ENCODE results near the gene WSCD2.

Gene WSCD2

DNA sequence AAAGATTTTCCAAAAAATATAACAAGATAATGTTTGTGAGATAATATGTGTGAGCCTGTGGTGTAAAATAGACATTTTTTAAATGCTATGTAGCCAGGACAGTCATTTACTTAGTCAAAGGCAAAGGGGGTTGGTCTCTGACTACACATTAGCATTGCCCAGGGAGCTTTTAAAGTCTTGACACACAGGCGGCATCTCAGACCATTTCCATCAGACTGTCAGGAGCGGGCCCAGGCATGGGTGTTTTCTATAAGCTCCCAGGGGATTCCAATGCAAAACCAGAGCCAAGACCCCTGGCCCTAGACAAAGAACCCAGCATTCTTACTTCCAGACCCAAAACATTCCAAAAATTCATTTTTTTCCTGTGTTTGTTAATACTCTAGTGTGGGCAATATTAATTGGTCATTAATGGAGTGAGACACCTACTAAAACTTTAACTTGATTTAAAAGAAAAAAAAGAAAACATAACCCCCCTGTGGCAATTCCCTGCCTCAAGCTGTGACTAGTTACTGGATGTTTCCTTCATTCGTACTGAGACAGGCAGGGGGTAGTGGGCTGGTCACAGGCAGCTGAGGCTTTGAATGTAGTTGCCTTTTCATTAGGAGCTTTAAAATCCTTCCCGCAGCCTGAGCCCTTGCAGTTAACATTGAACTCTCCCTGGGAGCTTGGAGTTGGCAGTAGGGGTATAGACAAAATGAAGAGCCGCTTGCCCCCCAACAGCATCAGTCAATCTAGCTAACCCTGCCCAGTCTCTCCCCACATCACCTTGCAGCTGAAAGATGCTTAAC is 106.3 kb downstream of the WSCD2 start:
- DNase-seq (ENCODE audit: low spot score): no peak

DNA sequence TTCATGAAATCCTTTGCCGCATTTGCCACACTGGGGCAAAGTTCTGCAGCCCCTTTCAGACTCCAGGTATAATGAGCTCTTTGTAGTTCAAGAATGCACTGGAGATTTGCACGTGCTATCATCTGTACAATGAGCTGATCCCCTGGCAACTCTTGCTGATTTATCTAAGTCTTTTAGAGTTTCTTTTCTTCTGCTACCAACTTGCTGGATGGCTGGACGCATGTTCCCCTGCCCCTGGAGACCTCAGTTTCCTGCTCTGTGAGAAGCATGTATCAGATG is 106.8 kb downstream of the WSCD2 start:
- no peak for DNase-seq (ENCODE audit: low spot score)

DNA sequence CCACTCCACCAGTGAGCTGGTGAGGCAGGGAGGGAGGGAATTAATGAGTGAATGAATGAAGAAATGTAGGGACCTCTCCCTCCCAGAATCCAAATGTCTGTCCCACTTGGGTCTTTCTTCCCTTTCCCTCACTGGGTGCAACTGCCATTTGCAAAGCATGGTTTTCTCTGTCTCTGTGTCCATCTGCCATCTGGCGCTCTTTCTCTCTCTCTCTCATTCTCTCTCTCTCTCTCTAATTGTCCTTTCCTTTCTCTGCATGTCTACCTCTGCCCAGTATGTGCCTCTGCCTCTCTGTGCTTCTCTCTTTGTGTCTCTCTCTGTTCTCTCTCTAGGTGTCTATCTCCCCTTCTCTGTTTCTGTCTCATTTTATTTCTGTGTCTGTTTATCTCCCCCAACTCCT is 107.3 kb downstream of the WSCD2 start:
- DNase-seq (ENCODE audit: low spot score): no peak

DNA sequence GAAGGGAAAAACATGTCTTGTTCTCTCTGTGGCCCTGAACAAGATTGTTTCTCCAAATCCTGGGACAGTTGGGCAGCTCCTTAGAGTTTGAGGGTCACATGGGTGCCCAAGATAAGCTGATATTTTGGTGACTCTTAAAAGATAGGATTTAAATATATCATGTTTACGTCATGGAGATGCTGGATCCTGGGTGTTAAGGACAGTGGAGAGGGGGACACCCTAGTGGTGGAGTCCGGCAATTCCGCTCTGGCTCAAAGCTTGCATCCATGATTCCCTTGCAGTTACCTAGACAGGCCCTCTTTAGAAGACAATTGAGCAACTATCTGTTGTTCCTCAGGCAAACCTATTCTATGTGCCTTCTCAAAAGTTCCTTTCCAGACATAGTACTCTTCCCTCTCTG is 108.2 kb downstream of the WSCD2 start:
- DNase-seq (ENCODE audit: low spot score): no peak

DNA sequence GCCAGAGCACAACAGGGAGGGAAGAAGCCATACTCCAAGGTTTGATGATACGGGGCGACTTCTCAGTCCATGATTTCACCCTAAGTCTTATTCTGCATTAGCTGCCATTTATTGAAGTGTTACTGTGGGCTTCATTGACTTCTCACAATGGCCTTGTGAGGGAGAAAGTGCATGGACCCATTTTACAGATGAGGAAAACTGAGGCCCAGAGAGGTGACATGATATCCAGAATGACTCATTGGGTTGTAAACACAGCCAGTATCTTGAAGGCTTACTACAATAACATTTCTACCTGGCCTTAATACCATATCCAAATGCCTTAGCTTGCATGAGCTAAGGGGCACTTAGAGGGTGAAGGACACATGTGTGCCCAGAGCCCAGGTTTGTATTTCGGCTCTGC is 109.4 kb downstream of the WSCD2 start:
- DNase-seq (ENCODE audit: low spot score): no peak

DNA sequence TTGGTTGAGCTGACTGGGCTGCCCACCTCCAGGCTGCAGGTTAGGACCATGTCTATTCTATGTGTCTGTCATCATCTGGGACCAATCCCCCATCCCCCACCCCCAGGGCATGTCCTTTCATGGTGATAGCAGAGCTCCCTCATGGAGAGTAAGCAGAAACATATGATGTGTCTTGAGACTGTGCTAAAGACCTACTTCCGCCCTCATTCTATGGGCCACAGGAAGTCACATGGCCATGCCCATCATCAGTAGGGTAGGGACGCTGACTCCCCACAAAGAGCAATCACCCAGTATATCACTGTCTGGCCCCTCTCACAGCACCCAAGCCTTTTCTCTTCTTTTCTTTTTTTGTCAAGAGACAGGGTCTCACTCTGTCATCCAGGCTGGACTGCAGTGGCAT is 110.3 kb downstream of the WSCD2 start:
- no peak for DNase-seq (ENCODE audit: low spot score)

DNA sequence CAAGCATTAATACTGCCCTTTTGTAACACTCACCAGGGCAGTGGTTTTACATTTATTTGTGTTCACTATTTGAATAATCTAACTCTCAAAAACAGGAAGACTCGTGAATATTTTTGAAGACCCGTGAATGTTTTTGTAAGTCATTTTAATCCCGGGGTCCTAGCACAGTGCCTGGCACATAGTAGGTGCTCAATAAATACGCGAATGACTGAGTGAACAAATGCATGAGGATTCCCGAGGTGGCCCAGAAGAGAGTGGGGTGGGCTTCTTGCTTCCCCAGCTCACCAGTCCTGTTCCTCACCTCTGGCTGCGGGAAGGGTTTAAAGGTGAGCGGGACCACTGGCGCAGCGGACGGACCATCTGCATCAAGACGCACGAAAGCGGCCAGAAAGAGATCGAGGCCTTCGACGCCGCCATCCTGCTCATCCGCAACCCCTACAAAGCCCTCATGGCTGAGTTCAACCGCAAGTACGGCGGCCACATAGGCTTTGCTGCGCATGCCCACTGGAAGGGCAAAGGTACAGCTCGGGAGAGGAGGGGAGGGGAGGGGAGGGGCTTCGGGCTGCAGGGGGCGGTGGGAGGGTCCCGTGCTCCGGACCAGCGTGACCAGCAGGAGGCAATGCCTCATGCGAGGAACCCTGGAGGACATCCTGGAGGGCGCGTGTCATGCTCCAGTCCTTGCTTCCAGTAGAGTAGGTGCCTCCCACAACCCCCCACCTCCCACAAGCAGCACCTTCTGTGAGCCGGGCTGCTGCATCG is 111.1 kb downstream of the WSCD2 start:
- DNase-seq (ENCODE audit: low spot score): no peak

DNA sequence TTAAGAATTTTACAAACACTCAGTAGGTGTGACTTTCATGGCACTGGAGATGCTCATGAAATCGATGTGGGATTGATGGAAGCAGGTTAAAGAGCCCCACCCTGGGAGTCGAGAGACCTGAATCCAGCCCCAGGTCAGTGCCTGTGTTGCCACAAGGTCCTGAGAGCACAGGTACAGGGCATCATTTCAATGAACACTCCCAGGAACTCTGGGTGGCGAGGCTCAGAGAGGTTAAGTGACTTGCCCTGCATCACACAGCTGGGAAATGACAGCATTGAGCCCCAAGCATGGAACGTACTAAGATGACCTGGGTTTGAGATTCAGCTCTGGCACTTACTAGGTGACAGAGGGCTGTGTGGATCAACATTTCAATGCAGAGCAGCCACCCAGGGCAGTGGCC is 111.8 kb downstream of the WSCD2 start:
- no peak for DNase-seq (ENCODE audit: low spot score)

DNA sequence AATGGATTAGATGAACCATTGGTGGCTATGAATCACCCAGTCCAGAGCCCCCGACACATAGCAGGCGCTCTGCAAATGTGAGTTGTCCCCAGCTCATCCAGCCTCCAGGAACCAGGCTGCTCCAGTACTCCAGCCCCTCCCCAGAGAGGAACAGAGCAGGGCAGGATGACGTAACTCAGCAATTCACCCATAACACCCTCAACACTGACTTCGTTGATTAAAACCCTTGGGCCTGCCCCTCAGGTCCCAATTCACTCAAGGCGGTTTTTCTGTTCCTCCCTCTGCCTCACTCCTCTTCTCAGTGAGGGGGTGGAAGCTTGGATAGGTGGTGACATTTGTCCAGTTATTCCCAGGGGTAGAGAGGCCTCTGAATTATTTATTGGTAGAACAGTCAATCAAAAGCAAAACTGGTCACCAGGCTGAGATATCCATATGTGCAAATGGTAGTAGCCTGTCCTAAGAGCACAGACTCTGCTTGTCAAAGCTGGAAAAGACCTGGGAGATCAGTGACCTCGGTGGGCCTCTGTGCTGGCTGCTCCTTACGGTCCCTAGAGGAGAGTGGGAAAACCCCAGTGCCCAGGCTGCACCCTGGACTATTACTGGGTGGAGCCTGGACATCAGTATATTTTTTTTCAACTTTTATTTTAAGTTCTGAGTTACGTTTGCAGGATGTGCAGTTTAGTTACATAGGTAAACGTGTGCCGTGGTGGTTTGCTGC is 113.1 kb downstream of the WSCD2 start:
- no peak for DNase-seq (ENCODE audit: low spot score)

DNA sequence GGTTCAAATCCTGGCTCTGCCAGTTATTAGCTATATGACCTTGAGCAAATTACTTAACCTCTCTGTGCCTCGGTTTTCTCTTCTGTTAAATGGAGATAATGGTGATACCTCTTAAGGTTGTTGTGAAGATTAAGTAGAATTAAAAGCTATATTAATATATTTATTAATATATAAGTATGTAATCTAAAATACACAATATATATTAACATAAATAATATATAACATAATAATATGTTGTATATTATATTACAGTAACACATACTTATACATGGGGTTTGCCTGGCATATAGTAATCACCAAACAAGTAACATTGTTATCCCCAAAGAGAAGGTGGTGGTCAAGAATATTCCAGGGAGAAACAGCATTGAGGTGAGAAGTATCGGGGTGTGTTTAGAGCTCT is 118.0 kb downstream of the WSCD2 start:
- no peak for DNase-seq (ENCODE audit: low spot score)

DNA sequence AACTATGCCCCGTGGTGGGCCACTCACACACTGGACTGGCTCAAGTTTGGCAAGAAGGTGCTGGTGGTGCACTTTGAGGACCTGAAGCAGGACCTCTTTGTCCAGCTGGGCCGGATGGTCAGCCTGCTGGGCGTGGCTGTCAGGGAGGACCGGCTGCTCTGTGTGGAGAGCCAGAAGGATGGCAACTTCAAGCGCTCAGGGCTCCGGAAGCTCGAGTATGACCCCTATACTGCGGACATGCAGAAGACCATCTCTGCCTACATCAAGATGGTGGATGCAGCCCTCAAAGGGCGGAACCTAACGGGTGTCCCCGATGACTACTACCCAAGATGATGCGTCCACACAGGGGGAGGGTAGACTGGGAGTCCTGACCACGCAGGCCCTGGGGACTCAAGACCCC is 118.9 kb downstream of the WSCD2 start:
- no peak for DNase-seq (ENCODE audit: low spot score)

DNA sequence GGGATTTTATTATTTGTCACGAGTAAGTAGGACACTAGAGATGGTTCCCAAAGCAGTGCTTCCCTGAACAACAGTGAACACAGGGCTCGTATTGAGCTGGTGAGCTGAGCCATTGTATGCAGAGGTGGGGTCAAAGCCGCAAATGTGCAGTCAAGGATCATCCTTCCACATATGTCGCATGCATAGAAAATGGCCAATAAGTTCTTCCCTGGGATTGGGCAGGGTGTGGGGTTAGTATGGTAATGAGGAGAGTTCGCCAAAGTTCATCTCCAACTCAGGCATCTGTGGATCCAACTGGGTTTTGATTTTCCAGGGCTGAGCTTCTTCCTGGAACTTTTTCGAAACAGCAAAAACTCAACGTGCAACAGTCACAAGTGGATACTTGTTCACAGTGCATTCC is 123.4 kb downstream of the WSCD2 start:
- no peak for DNase-seq (ENCODE audit: low spot score)

DNA sequence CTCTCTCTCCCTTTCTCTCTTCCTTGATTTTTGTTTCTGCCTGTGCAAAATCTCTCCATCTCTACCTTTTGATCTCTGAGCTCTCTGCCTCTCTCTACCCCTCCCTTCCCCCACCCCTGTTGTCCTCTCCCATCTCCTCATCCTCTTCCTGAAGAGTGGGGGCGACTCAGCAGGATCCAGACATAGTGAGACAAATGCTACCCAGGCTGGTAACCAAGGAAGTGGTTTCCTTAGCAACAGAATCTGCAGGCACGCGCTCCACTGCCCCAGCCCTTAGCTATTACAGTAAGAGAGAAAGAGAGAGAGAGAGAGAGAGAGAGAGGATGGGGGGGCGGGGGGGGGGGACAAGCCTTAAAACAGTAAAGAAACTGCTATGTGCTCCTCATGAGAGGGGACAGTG is 124.5 kb downstream of the WSCD2 start:
- DNase-seq (ENCODE audit: low spot score): peak; percentile 76

DNA sequence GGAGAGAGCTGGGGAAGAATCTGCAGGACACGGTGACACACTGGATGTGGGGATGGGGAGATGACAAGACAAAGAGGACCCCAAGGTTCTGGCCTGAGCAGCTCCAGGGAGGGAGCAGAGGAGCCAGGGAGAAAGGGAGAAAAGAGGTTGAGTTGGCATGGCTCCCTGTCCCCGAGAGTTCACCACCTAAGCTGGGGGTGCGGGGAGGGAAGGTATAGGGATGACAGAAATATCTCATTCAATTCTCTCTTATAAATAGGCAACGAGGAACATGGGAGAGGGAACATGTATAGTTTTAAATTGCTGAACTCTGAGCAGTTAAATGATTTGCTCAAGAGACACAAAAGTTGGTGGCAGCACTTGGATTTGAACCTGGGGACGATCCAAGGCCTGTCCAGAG is 124.9 kb downstream of the WSCD2 start:
- no peak for DNase-seq (ENCODE audit: low spot score)

DNA sequence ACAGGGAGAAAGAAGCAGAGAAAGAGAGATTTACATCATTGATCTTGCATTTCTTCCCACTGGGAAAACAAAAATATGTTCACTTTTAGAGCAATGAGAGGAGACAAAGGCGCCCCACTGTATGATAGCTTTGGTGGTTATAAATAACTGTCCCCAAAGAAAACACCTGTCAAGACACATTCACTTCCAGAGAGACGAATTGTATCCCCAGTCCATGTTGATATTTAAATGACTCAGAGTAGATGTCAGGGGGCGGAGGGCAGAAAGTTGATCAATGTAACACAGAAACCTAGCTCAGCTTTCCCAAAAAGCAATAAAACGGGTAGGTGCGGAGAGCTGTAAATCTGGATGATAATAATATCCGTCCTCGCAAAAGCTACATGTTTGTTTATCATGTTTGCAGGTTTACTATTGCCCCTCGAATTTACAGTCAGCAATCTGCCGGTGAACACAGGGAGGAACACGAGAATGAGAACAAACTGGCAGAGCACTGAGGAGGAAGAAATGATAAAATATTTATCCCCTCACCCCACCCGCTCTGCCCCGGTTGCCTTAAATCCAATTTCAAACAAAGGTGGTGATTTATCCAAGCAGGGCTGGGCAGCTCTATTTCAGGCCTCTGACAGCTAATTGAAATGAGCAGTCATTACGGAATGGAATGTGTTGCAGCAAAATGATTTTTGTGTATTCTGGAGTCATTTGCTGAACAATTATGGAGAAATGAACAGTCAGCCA is 125.6 kb downstream of the WSCD2 start:
- no peak for DNase-seq (ENCODE audit: low spot score)

DNA sequence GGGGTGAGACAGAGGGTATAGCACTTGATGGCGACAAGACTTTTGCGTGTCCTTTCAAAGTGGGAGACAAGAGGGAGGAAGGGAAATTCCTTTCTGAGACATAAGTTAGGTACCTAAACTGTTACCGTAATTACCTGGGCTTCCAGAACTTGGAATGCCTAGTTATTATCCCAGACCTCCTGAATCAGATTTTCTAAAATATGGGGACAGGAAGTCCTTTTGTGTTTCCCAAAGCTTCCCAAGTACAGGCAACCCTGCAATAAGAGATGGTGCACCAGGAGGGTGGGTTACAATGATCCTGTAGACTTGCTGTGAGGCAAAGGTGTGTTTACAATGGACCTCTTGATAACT is 126.1 kb downstream of the WSCD2 start:
- no peak for DNase-seq (ENCODE audit: low spot score)

DNA sequence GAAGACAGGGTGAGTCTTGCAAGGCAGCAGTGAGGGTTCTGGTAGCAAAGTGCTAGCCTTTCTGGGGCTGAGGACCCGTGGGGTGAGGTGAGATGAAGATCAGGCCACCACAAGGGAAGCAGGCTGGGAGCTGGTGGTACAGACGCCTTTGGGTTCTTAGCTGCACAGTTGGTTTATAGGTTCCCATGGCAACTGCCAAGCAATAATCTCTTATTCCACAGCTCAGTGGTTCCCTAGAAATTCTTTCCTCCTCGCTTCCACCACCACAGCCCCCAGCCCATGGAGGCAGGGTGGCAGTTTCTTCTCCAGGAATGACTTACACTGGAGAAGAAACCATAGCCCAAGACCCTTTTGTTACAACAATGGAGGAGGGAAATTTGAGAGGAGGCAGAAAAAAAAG is 127.9 kb downstream of the WSCD2 start:
- DNase-seq (ENCODE audit: low spot score): peak; percentile 62

DNA sequence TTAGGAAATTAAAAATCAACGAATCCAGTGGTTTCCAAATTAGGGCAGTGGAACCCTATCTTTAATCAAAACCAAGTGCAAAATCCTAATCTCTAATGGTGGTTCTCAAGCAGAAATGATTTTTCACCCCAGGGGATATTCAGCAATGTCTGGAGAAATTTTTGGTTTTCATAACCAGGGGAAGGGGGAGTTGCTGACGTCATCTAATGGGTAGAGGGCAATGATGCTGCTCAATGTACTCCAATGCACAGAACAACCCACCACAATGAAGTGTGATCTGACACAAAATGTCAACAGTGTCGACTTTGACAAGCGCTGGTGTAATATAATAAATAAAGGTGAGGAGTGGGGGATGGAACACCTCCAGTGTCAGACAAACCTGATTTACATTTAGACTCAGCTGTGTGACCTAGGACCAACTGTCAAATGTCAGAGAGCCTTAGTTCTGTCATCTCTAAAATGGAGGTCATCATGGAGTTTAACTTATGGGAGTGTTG is 128.6 kb downstream of the WSCD2 start:
- no peak for DNase-seq (ENCODE audit: low spot score)

DNA sequence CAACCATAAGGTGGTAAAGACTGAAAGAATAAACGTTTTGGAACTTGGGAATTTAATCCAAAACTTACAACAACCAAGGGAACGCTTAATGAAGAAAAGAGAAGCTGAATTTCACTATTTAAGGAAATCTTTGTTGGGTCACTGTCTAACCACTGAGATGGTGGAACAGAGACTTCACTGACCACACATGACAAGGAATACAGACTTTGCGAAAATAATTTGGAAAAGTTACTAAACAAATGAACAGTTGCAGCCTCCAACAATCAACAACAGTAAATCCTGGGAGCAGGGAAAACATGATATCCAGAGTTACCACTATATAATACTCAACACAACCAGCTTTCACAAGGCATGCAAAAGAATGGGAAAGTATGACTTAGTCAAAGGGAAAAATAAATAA is 131.0 kb downstream of the WSCD2 start:
- no peak for DNase-seq (ENCODE audit: low spot score)

DNA sequence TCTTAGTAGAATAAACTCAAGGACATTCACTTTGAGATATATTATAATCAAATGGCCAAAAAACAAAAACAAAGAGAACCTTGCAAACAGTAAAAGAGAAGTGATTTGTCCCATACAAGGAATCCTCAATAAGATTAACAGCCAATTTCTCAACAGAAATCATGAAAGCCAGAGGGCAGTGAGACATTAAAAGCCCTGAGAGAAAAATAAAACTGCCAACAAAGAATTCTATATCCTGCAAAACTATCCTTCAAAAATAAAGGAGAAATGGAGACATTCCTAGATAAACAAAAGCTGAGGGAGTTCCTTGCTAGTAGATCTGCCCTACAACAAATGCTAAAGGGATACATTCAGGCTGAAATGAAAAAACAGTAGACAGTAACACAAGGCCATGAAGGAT is 131.9 kb downstream of the WSCD2 start:
- no peak for DNase-seq (ENCODE audit: low spot score)

DNA sequence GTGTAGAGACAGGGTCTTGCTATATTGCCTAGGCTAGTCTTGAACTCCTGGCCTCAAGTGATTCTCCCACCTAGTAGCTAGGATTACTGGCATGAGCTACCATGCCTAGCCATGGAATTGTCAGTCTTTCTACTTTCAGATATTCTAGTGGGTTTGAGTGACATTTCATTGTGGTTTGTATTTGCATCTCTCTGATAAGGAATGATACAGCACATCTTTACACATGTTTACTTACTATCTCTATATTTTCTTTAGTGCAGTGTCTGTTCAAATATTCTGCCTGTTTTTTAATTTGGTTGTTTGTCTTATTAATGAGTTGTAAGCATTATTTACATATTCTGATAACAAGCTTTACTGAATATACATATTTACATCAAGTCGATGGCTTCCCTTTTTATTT is 136.4 kb downstream of the WSCD2 start:
- DNase-seq (ENCODE audit: low spot score): no peak

DNA sequence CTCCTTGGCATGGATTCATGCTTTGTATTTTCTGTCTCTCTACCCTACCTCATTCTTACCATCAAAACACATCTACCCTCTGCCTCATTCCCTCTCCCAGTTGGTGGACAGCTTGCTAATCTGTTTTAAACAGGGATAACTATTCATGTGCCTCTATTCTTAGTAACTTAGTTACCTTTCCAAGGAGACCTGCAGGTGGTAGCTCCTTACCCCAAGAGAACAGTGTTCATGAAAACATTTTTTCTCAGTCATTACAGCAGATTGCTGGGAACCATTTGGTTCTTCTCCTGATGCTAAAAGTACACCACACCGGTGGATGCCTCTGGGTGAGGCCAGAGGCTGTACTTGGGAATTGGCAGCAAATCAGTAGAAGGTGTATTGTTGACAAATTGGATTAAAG is 137.0 kb downstream of the WSCD2 start:
- DNase-seq (ENCODE audit: low spot score): no peak

DNA sequence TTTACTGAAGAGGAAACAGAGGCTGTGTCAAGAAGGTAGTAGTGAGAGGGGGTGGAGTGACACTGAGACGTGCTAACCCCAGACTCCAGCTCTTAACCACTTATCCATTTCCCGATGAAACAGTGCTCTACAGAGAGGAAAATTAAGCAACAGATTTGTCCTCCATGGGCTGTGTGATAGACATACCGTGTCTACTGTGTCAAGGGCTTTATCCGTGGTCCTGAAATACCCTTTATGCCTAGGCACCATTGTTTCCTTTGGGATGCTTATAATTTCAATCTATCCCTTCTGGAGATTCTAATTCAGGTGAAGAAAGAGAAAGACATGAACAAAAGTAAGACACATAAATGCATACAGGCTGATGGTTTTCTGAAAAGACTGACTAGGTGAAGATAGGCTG is 138.4 kb downstream of the WSCD2 start:
- DNase-seq (ENCODE audit: low spot score): no peak

Measured in Ammon's horn (tissue), 1 donor.